Kidney epithelial cell (primary cell): Measurements from ENCODE around the gene CFAP161. TPM values are rescaled to one million over a fixed set of nuclear protein-coding genes. Genes with fewer than 3 reads are reported as not detected.

Experiments
- DNase-seq: peaks from one replicate; pipeline ENCODE4 v3.0.0-alpha.2; 2010; ENCODE audit warnings: low read depth
- H3K27me3 ChIP-seq: 2 replicates; pipeline ENCODE4 v1.6.0; 2011; ENCODE audit warnings: low read length; ENCODE audit not compliant: control insufficient read depth, insufficient read depth
- H3K36me3 ChIP-seq: 2 replicates; pipeline ENCODE4 v1.5.1; 2011; ENCODE audit warnings: low read length; ENCODE audit not compliant: control insufficient read depth, insufficient read depth
- H3K4me3 ChIP-seq: 2 replicates; pipeline ENCODE4 v1.5.1; 2011; ENCODE audit warnings: low read depth, mild to moderate bottlenecking, control low read depth, low read length
- total RNA-seq: library from RNA; depleted of rRNA; stranded (reverse); fragments of >200 nt; gene quantifications from 2 replicates; pipeline ENCODE4 v1.2.3, GENCODE V29; 2015
- TF ChIP-seq, protein P1 (sequence below): IDR thresholded peaks from 2 replicates; pipeline ENCODE4 v1.5.1; 2011; ENCODE audit warnings: mild to moderate bottlenecking, moderate library complexity, low read length, control low read depth, inconsistent platforms; ENCODE audit not compliant: insufficient read depth, poor library complexity, severe bottlenecking

The CFAP161 gene
- total RNA-seq, 1 donor from 2014 or later: not detected

DNA sequence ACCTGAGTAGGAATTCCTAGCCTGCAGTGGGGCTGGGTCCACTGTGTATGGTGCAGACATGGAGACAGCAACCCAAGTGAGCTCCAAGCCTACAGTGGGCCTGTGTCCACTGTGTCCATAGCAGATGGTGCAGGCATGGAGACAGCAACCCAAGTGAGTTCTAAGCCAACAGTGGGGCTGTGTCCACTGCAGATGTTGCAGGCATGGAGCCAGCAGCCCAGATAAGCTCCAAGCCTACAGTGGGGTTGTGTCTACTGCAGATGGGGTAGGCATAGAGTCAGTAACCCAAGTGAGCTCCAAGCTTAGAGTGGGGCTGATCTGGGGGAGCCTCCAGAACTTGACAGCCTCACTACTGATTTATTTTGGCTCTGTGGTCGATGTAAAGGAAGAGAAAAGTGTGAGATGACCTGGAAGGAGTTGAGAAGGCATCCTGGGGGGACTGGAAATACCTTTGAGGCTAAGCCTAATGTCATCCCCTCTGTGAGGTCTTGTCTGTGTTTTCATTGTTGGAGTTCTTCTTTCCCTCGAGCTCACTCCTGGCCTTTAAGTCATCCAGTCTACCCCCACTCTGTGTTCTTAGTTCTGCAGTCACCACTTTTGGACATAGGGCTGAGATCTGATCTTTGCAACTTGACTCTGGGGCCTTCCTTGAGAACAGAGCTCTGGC lies 40.2 kb downstream of the CFAP161 start:
- H3K36me3 ChIP-seq: no peaks in the 10 kb centered on the region
- no peak for DNase-seq
- TF ChIP-seq, protein P1, sequence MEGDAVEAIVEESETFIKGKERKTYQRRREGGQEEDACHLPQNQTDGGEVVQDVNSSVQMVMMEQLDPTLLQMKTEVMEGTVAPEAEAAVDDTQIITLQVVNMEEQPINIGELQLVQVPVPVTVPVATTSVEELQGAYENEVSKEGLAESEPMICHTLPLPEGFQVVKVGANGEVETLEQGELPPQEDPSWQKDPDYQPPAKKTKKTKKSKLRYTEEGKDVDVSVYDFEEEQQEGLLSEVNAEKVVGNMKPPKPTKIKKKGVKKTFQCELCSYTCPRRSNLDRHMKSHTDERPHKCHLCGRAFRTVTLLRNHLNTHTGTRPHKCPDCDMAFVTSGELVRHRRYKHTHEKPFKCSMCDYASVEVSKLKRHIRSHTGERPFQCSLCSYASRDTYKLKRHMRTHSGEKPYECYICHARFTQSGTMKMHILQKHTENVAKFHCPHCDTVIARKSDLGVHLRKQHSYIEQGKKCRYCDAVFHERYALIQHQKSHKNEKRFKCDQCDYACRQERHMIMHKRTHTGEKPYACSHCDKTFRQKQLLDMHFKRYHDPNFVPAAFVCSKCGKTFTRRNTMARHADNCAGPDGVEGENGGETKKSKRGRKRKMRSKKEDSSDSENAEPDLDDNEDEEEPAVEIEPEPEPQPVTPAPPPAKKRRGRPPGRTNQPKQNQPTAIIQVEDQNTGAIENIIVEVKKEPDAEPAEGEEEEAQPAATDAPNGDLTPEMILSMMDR: no peak
- no peaks in the 10 kb centered on the region for H3K27me3 ChIP-seq
- H3K4me3 ChIP-seq: no peak overlapping the region

DNA sequence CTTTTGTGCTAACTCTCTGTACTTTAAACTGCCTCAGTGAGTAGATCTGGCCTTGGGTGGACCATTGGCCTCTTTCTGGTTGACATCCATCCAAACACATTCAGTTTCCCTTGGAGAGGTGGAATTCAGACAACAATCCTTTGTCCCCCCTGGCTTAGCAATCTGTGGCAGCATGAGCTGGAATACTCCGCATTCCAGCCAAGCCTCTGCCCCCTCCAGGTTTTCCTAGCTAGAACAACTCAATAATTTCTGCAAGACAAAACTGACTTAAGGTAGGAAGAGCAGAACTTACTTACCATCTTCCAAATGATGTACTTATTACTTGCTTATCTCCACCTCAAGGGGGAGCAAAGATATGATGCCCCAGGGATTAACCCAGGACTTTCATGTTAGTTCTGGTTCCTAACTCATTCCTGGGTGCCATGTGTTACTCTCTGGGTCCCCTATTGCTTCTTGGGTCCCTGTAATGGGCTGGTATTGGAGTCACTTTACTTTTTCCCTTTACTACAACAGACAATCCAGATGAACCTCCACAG lies 40.8 kb downstream of the CFAP161 start:
- Histone ChIP-seq H3K36me3 (no peaks in the 10 kb centered on the region), H3K27me3 (no peaks in the 10 kb centered on the region), H3K4me3 (no peak overlapping the region)
- DNase-seq: no peak
- TF ChIP-seq, protein P1: no peak

DNA sequence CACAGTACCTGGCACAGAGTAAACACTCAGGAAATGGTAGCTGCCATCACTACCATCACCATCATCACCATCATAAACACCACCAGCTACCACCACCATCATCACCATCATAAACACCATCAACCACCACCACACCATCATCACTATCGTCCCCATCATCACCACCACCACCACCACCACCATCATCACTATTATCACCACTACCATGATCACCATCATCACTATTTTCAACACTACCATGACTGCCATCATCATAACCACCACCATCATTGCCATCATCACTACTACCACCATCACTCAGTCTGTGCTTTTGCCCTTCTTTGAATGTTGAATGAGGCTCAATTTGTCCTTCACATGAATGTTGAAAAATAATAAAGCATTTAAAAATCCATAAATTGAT lies 41.4 kb downstream of the CFAP161 start:
- H3K4me3 ChIP-seq: no peak overlapping the region
- no peaks in the 10 kb centered on the region for H3K27me3 ChIP-seq
- no peak for DNase-seq
- no peaks in the 10 kb centered on the region for H3K36me3 ChIP-seq
- TF ChIP-seq, protein P1: no peak

DNA sequence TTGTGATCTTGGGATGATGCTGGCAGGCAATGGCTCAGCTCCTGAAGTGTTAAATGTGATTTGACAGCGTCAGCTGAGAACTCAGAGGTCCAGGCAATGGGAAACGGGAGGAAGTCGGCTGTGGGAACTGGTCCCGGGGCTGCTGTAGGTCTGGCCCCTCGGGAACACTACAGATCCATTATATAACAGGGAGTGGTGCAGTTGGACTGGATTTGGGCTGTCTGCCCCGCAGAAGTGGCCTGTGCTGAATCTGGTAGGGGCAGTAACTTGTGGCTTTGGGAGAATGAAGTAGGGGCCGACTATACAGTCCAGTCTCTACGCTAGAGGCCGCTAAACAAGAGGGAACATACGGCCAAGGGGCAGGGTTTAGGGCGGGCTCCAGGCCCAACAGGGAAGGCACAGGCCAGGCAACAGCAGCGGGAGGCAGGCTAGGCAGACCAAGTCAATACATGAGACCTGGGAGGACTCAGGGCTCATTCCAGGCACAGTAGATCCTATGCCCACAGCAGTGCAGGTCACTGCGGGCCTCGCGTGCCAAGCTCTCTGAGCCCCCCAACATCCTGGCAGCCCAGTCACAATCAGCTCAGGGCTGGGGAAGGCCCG lies 42.3 kb downstream of the CFAP161 start:
- Histone ChIP-seq H3K36me3 (no peaks in the 10 kb centered on the region), H3K27me3 (no peaks in the 10 kb centered on the region), H3K4me3 (no peak overlapping the region)
- no peak for DNase-seq
- TF ChIP-seq, protein P1: no peak

DNA sequence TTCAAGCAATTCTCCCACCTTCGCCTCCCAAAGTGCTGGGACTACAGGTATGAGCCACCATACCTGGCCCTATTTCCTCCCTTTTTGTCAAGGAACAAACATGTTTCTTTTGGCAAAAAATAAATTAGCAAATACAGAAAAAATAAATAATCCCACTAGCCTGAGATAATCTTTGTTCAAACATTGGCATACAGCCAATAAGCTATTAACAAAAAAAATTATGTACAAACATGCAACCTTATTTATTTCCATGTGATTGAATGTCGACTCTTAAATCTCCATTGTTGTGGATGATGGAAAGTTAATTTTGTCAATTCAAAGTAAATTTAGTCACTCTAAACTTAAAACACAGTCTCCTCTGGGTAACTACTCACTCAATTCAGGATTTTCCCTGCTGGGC lies 44.3 kb downstream of the CFAP161 start:
- no peaks in the 10 kb centered on the region for H3K27me3 ChIP-seq
- H3K36me3 ChIP-seq: no peaks in the 10 kb centered on the region
- DNase-seq: no peak
- TF ChIP-seq, protein P1: no peak
- H3K4me3 ChIP-seq: no peak overlapping the region
